Loucy (cell line): ENCODE data around the gene CEP170.

Source experiments
- CTCF ChIP-seq: fragments of 200-600 bp; sonication (generic); conservative IDR thresholded peaks from 2 replicates; pipeline ENCODE4 v1.5.1; 2014; ENCODE audit warnings: mild to moderate bottlenecking, antibody characterized with exemption, low read length
- EZH2phosphoT487 ChIP-seq: fragments of 200-600 bp; IDR thresholded peaks from 2 replicates; pipeline ENCODE4 v1.6.1; 2018; ENCODE audit warnings: antibody characterized with exemption, mild to moderate bottlenecking, moderate library complexity, borderline replicate concordance

GRCh38 chr1:243261390-243261789 lies 6.3 kb upstream of the CEP170 start:
- TF ChIP-seq CTCF (no peak), EZH2phosphoT487 (no peak)
